Mesothelial cell of epicardium (in vitro differentiated cells): ENCODE data around the gene ACOT7. TPM values are rescaled to one million over a fixed set of nuclear protein-coding genes. Genes with fewer than 3 reads are reported as not detected.

Source experiments
- DNase-seq, 2 experiments: peaks; one replicate each; pipeline ENCODE4 v3.0.0; 2021; ENCODE audit warnings: low spot score in 2 of 2; ENCODE audit not compliant: unreplicated experiment in 2 of 2
- H3K27ac Mint-ChIP-seq: 2 replicates; pipeline ENCODE4 v1.8.0; 2021; ENCODE audit warnings: mixed read lengths
- H3K27me3 Mint-ChIP-seq: 2 replicates; pipeline ENCODE4 v1.8.0; 2021; ENCODE audit warnings: low read depth, mixed read lengths
- H3K36me3 Mint-ChIP-seq: 2 replicates; pipeline ENCODE4 v1.8.0; 2021; ENCODE audit warnings: mixed read lengths
- H3K4me1 Mint-ChIP-seq: 2 replicates; pipeline ENCODE4 v1.8.0; 2021; ENCODE audit warnings: mixed read lengths
- H3K4me3 Mint-ChIP-seq: 2 replicates; pipeline ENCODE4 v1.8.0; 2021; ENCODE audit warnings: mild to moderate bottlenecking, moderate library complexity, mixed read lengths
- H3K9me3 Mint-ChIP-seq: 2 replicates; pipeline ENCODE4 v1.8.0; 2021; ENCODE audit warnings: mixed read lengths
- total RNA-seq: library from RNA; stranded (reverse); gene quantifications from 3 replicates; pipeline ENCODE4 v1.2.1, GENCODE V29; 2021
- TF ChIP-seq, protein P1 (sequence below): fragments of 200-600 bp; sonication (generic); IDR thresholded peaks from one replicate; pipeline ENCODE4 v1.5.0; 2021; ENCODE audit warnings: antibody characterized with exemption; ENCODE audit not compliant: unreplicated experiment

ACOT7 gene
- total RNA-seq, 1 donor from 2014 or later, result 20.3 TPM

- DNase-seq, result no peak
- peaks cover 65% of the 10 kb centered on the region for H3K27me3 Mint-ChIP-seq
- peaks cover 14% of the 10 kb centered on the region for H3K4me1 Mint-ChIP-seq
- no peaks in the 10 kb centered on the region for H3K36me3 Mint-ChIP-seq
- TF ChIP-seq, protein P1, sequence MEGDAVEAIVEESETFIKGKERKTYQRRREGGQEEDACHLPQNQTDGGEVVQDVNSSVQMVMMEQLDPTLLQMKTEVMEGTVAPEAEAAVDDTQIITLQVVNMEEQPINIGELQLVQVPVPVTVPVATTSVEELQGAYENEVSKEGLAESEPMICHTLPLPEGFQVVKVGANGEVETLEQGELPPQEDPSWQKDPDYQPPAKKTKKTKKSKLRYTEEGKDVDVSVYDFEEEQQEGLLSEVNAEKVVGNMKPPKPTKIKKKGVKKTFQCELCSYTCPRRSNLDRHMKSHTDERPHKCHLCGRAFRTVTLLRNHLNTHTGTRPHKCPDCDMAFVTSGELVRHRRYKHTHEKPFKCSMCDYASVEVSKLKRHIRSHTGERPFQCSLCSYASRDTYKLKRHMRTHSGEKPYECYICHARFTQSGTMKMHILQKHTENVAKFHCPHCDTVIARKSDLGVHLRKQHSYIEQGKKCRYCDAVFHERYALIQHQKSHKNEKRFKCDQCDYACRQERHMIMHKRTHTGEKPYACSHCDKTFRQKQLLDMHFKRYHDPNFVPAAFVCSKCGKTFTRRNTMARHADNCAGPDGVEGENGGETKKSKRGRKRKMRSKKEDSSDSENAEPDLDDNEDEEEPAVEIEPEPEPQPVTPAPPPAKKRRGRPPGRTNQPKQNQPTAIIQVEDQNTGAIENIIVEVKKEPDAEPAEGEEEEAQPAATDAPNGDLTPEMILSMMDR, result no peak
- no peak overlapping the region for H3K4me3 Mint-ChIP-seq
- H3K27ac Mint-ChIP-seq, result no peak overlapping the region
- H3K9me3 Mint-ChIP-seq, result no peaks in the 10 kb centered on the region
Measured at GRCh38 chr1:6239213-6239752, 154.3 kb downstream of the ACOT7 start.

GRCh38 chr1:6237093-6237492 is 156.5 kb downstream of the ACOT7 start:
- Mint-ChIP-seq H3K4me1 (peaks cover 18% of the 10 kb centered on the region), H3K4me3 (no peak overlapping the region), H3K9me3 (no peaks in the 10 kb centered on the region), H3K27me3 (peaks cover 49% of the 10 kb centered on the region), H3K36me3 (peaks cover 6% of the 10 kb centered on the region), H3K27ac (no peak overlapping the region)
- no peak for DNase-seq
- TF ChIP-seq, protein P1, result no peak

DNA sequence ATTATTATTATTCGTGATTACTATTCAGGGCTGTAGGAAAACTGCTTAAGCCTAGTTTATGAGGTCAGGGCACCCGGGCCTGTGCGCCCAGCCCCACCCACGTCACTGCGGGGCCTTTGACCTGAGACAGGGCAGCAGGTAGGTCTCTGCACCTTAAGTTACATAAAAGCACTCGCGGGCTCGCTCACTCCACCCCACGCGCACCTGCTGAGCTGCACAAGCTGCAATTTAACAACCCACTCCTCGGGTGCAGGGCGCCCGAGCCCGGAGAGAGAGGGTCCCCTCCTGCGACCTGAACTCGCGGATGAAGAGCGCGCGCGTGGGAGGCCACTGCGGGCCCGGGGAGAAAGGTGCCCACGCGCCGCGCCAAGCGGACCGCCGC is 158.3 kb downstream of the ACOT7 start:
- no peak for DNase-seq
- Mint-ChIP-seq H3K9me3 (no peaks in the 10 kb centered on the region), H3K27ac (peak overlapping the region; percentile 75), H3K27me3 (peaks cover 31% of the 10 kb centered on the region), H3K36me3 (peaks cover 8% of the 10 kb centered on the region), H3K4me1 (peaks cover 11% of the 10 kb centered on the region), H3K4me3 (peak overlapping the region; percentile 85)
- TF ChIP-seq, protein P1, result no peak

GRCh38 chr1:6234502-6235295 is 158.9 kb downstream of the ACOT7 start:
- H3K36me3 Mint-ChIP-seq, result peaks cover 8% of the 10 kb centered on the region
- peak overlapping the region; percentile 75 for H3K27ac Mint-ChIP-seq
- peaks cover 25% of the 10 kb centered on the region for H3K27me3 Mint-ChIP-seq
- TF ChIP-seq, protein P1, result no peak
- no peak for DNase-seq
- H3K4me3 Mint-ChIP-seq, result peak overlapping the region; percentile 85
- H3K9me3 Mint-ChIP-seq, result no peaks in the 10 kb centered on the region
- H3K4me1 Mint-ChIP-seq, result peaks cover 11% of the 10 kb centered on the region

DNA sequence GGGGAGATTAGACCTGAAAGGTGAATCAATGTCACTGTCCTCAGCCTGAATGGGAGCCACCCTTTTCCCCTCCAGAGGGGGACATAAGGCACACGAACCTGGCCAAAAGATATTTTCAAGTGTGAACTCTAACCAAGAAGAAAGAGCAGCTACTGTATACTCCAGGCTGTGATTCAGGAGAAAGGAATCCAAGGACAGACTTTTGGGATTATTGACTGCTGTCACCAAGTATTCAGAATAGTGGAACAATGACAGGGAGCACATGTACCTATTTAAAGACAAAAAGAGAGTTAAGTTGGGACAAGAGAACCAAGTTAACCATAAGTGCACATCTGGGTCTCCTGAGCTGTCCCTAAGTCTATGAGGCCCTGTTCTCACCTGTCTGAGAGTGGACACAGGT is 160.2 kb downstream of the ACOT7 start:
- Mint-ChIP-seq H3K27ac (no peak overlapping the region), H3K4me3 (no peak overlapping the region), H3K4me1 (peaks cover 11% of the 10 kb centered on the region), H3K9me3 (no peaks in the 10 kb centered on the region), H3K36me3 (peaks cover 8% of the 10 kb centered on the region), H3K27me3 (peaks cover 12% of the 10 kb centered on the region)
- TF ChIP-seq, protein P1, result no peak
- DNase-seq, result no peak
